ENCODE measurements around the gene DUSP22. TPM values are rescaled to one million over a fixed set of nuclear protein-coding genes. Genes with fewer than 3 reads are reported as not detected.

Gene DUSP22
- total and polyA plus RNA-seq, 2 donors = 23.2 to 59.0 TPM

GRCh38 chr6:379410-380181, 87.3 kb downstream of the DUSP22 start:
- DNase-seq (ENCODE audit: extremely low spot score) = no peak
- no peaks in the 10 kb centered on the region for H3K4me1 ChIP-seq (ENCODE audit: insufficient read depth)
- WGBS = 79% methylated on average over 28 of the region's 28 CpGs
- no peaks in the 10 kb centered on the region for H3K36me3 ChIP-seq (ENCODE audit: insufficient read depth)
- no peak overlapping the region for H3K4me3 ChIP-seq (ENCODE audit: low read depth, low read length)
- H3K27ac ChIP-seq (ENCODE audit: low read depth) = no peak overlapping the region

- no peak overlapping the region for H3K27ac ChIP-seq (ENCODE audit: low read depth)
- no peak overlapping the region for H3K4me3 ChIP-seq (ENCODE audit: low read depth, low read length)
- WGBS = 84% methylated on average over 26 of the region's 26 CpGs
- DNase-seq (ENCODE audit: extremely low spot score) = no peak
- no peaks in the 10 kb centered on the region for H3K4me1 ChIP-seq (ENCODE audit: insufficient read depth)
- no peaks in the 10 kb centered on the region for H3K36me3 ChIP-seq (ENCODE audit: insufficient read depth)
Observed at GRCh38 chr6:380234-381218, 88.2 kb downstream of the DUSP22 start.

- Histone ChIP-seq H3K4me1 (ENCODE audit: insufficient read depth) (no peaks in the 10 kb centered on the region), H3K36me3 (ENCODE audit: insufficient read depth) (no peaks in the 10 kb centered on the region), H3K27ac (ENCODE audit: low read depth) (no peak overlapping the region), H3K4me3 (ENCODE audit: low read depth, low read length) (no peak overlapping the region)
- 88% methylated on average over 17 of the region's 17 CpGs for WGBS
- DNase-seq (ENCODE audit: extremely low spot score) = no peak
Observed at GRCh38 chr6:381742-382461, 89.6 kb downstream of the DUSP22 start.

GRCh38 chr6:382883-383810, 90.9 kb downstream of the DUSP22 start:
- no peaks in the 10 kb centered on the region for H3K4me1 ChIP-seq (ENCODE audit: insufficient read depth)
- H3K4me3 ChIP-seq (ENCODE audit: low read depth, low read length) = no peak overlapping the region
- H3K27ac ChIP-seq (ENCODE audit: low read depth) = no peak overlapping the region
- H3K36me3 ChIP-seq (ENCODE audit: insufficient read depth) = no peaks in the 10 kb centered on the region
- WGBS = 80% methylated on average over 22 of the region's 22 CpGs
- no peak for DNase-seq (ENCODE audit: extremely low spot score)

- H3K4me1 ChIP-seq (ENCODE audit: insufficient read depth) = no peaks in the 10 kb centered on the region
- no peaks in the 10 kb centered on the region for H3K36me3 ChIP-seq (ENCODE audit: insufficient read depth)
- 74% methylated on average over 3 of the region's 3 CpGs for WGBS
- no peak for DNase-seq (ENCODE audit: extremely low spot score)
- H3K4me3 ChIP-seq (ENCODE audit: low read depth, low read length) = no peak overlapping the region
- no peak overlapping the region for H3K27ac ChIP-seq (ENCODE audit: low read depth)
Observed at GRCh38 chr6:383856-384255, 91.6 kb downstream of the DUSP22 start.

GRCh38 chr6:384898-385297, 92.6 kb downstream of the DUSP22 start:
- DNase-seq (ENCODE audit: extremely low spot score) = no peak
- Histone ChIP-seq H3K36me3 (ENCODE audit: insufficient read depth) (no peaks in the 10 kb centered on the region), H3K27ac (ENCODE audit: low read depth) (no peak overlapping the region), H3K4me3 (ENCODE audit: low read depth, low read length) (no peak overlapping the region), H3K4me1 (ENCODE audit: insufficient read depth) (no peaks in the 10 kb centered on the region)
- 87% methylated on average over 6 of the region's 6 CpGs for WGBS

GRCh38 chr6:385614-386013, 93.3 kb downstream of the DUSP22 start:
- Histone ChIP-seq H3K4me1 (ENCODE audit: insufficient read depth) (no peaks in the 10 kb centered on the region), H3K36me3 (ENCODE audit: insufficient read depth) (no peaks in the 10 kb centered on the region), H3K4me3 (ENCODE audit: low read depth, low read length) (no peak overlapping the region), H3K27ac (ENCODE audit: low read depth) (no peak overlapping the region)
- no peak for DNase-seq (ENCODE audit: extremely low spot score)
- WGBS = 89% methylated on average over 10 of the region's 10 CpGs

GRCh38 chr6:386688-387266, 94.5 kb downstream of the DUSP22 start:
- Histone ChIP-seq H3K4me3 (ENCODE audit: low read depth, low read length) (no peak overlapping the region), H3K4me1 (ENCODE audit: insufficient read depth) (no peaks in the 10 kb centered on the region), H3K27ac (ENCODE audit: low read depth) (no peak overlapping the region), H3K36me3 (ENCODE audit: insufficient read depth) (no peaks in the 10 kb centered on the region)
- no peak for DNase-seq (ENCODE audit: extremely low spot score)
- WGBS = 89% methylated on average over 18 of the region's 18 CpGs

- H3K36me3 ChIP-seq (ENCODE audit: insufficient read depth) = no peaks in the 10 kb centered on the region
- H3K27ac ChIP-seq (ENCODE audit: low read depth) = no peak overlapping the region
- H3K4me3 ChIP-seq (ENCODE audit: low read depth, low read length) = no peak overlapping the region
- no peaks in the 10 kb centered on the region for H3K4me1 ChIP-seq (ENCODE audit: insufficient read depth)
- no peak for DNase-seq (ENCODE audit: extremely low spot score)
- WGBS = 45% methylated on average over 11 of the region's 11 CpGs
Observed at GRCh38 chr6:387293-387741, 95.0 kb downstream of the DUSP22 start.

- peaks cover 3% of the 10 kb centered on the region for H3K4me1 ChIP-seq (ENCODE audit: insufficient read depth)
- WGBS = 80% methylated on average over 10 of the region's 10 CpGs
- no peak overlapping the region for H3K4me3 ChIP-seq (ENCODE audit: low read depth, low read length)
- DNase-seq (ENCODE audit: extremely low spot score) = no peak
- H3K36me3 ChIP-seq (ENCODE audit: insufficient read depth) = no peaks in the 10 kb centered on the region
- no peak overlapping the region for H3K27ac ChIP-seq (ENCODE audit: low read depth)
Observed at GRCh38 chr6:388202-388903, 96.1 kb downstream of the DUSP22 start.

GRCh38 chr6:389143-389542, 96.9 kb downstream of the DUSP22 start:
- Histone ChIP-seq H3K36me3 (ENCODE audit: insufficient read depth) (no peaks in the 10 kb centered on the region), H3K4me1 (ENCODE audit: insufficient read depth) (peaks cover 3% of the 10 kb centered on the region), H3K27ac (ENCODE audit: low read depth) (no peak overlapping the region), H3K4me3 (ENCODE audit: low read depth, low read length) (no peak overlapping the region)
- 81% methylated on average over 7 of the region's 7 CpGs for WGBS
- no peak for DNase-seq (ENCODE audit: extremely low spot score)

GRCh38 chr6:389622-390021, 97.3 kb downstream of the DUSP22 start:
- no peaks in the 10 kb centered on the region for H3K36me3 ChIP-seq (ENCODE audit: insufficient read depth)
- H3K4me3 ChIP-seq (ENCODE audit: low read depth, low read length) = no peak overlapping the region
- no peak for DNase-seq (ENCODE audit: extremely low spot score)
- 51% methylated on average over 8 of the region's 8 CpGs for WGBS
- no peak overlapping the region for H3K27ac ChIP-seq (ENCODE audit: low read depth)
- peaks cover 3% of the 10 kb centered on the region for H3K4me1 ChIP-seq (ENCODE audit: insufficient read depth)
